ENCODE data around the gene PGAM4.
"Not testable (repeated sequence)": the region's sequence is repeated elsewhere in the genome, so short reads cannot be mapped to it uniquely, and the experiment has no call there.

The PGAM4 gene

GRCh38 chrX:77969538-77969937 lies at the start of gene PGAM4:
Gene PGAM4, minus strand, starts transcription at chrX:77969638. Its CDS starts 0 bp downstream, at chrX:77969638.
- DNase-seq (ENCODE audit: low spot score): no peak

DNA sequence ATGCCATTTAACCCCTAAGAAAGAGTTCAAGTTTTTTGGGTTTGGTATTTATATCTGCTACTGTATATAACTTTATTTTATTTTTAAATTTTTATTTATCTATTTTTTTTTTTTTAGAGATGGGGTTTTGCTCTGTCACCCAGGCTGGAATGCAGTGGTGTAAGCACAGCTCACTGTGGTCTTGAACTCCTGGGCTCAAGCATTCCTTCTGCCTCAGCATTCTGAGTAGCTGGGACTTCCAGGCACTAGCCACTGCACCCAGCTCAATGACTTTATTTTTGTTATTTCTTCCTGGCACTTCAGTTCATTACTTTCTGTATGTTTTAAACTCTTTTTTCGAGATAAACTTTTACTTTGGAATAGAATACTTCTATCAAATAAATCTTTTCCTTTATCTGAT lies 42.4 kb upstream of the PGAM4 start:
- no peak for DNase-seq (ENCODE audit: low spot score)

- DNase-seq (ENCODE audit: low spot score): no peak
These were observed 10.4 kb upstream of the PGAM4 start for GRCh38 chrX:77979870-77980269.

- DNase-seq (ENCODE audit: low spot score): no peak
These were observed 8.1 kb upstream of the PGAM4 start for GRCh38 chrX:77977518-77977917.

DNA sequence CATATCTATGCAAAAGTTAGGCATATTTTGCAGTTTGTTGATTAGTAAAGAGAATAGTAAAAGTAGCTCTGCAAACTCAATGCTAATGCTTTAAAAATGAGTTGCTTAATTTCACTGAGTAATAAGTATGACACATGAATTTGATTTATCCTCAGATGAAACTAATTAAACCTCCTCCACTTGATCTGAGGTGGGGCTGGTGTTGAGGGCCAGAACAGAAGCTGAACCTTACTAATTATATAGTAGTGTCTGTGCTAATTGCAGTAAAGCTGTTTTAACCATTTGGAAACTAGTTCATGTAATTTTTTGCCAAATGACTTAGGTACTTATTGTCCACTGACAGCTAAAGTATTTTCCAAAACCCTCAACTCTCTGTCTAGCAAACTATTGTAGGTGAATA lies 7.7 kb upstream of the PGAM4 start:
- DNase-seq (ENCODE audit: low spot score): no peak

GRCh38 chrX:77975755-77976154 lies 6.3 kb upstream of the PGAM4 start:
- no peak for DNase-seq (ENCODE audit: low spot score)

DNA sequence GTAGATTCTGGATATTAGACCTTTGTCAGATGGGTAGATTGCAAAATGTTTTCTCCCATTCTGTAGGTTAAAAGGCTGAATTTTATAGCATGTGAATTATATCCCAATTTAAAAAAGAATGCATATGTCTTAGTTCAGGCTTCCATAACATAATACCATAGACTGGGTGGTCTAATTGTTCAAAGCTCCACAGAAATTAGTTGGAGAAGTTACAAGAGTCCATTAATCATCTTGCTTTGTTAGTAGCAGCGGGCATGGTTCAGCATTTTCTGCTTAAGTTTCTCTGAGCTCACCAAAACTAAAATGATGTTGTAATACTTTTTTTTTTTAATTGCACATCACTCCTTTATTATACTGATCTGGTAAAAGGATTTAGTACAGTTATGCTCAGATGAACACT lies 1.8 kb downstream of the PGAM4 start:
- no peak for DNase-seq (ENCODE audit: low spot score)

DNA sequence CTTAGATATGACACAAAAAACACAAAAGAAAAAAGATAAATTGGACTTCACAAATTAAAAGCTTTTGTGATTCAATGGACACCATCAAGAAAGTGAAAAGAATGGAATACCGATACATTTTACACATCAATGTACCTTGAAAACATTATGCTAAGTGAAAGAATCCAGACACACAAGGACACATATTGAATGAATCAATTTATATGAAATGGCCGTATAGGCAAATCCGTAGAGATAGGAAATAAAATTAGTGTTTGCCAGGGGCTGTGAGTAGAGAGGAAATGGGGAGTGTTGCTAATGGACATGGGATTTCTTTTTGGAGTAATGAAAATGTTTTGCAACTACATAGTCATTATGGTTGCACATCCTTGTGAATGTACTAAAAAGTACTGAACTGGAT lies 3.1 kb downstream of the PGAM4 start:
- DNase-seq (ENCODE audit: low spot score): no peak

GRCh38 chrX:77962068-77962902 lies 7.2 kb downstream of the PGAM4 start:
- no peak for DNase-seq (ENCODE audit: low spot score)

DNA sequence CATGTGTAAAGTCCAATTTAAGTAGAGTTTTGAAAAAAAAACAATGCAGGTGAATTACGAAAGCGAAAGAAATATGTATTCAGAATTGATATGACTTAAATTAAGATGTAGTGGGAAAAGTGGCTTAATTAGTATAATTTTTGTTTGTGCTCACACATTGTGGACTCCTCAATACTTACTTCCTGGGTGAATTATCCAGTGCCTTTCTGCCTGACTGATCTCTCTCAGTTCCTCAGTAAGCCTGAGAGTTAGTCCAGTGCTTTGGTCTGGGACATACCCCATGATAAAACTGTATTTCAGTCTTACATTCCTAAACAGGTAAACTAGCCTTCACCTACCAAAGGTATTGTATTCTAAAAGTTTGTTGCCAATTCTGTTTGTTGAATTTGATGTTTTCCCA lies 8.4 kb downstream of the PGAM4 start:
- no peak for DNase-seq (ENCODE audit: low spot score)

- DNase-seq (ENCODE audit: low spot score): no peak
These were observed 8.9 kb downstream of the PGAM4 start for GRCh38 chrX:77960567-77960966.

- no peak for DNase-seq (ENCODE audit: low spot score)
These were observed 15.7 kb downstream of the PGAM4 start for GRCh38 chrX:77953708-77954107.

- no peak for DNase-seq (ENCODE audit: low spot score)
These were observed 16.1 kb downstream of the PGAM4 start for GRCh38 chrX:77953302-77953701.

DNA sequence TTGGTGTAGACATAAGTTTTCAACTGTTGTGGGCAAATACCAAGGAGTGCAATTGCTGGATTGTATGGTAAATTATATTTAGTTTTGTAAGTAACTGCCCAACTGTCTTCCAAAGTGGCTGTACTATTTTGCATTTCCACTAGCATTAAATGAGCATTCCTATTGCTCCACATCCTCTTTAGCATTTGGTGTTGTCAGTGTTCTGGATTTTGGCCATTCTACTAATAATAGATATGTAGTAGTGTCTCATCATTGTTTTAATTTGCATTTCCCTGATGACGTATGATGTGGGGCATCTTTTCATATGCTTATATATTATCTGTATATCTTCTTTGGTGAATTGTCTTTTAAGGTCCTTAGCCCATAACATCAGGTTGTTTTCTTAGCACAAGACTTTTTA lies 17.3 kb downstream of the PGAM4 start:
- DNase-seq (ENCODE audit: low spot score): no peak

GRCh38 chrX:77949840-77950239 lies 19.6 kb downstream of the PGAM4 start:
- no peak for DNase-seq (ENCODE audit: low spot score)

DNA sequence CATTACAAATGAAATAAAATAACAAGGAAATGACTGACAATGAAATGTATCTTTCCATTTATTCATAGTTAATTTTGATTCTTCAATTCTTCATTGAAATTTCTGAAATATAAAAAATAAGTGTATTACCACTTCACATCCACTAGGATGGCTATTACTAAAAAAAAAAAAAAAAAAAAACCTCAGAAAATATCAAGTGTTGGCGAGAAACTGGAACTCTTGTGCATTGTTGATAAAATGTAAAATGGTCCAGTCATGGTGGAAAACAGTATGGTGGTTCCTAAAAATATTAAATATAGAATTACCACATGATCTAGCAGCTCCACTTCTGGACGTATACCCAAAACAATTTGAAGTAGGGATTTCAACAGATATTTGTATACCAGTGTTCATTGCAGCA lies 22.9 kb downstream of the PGAM4 start:
- no peak for DNase-seq (ENCODE audit: low spot score)

DNA sequence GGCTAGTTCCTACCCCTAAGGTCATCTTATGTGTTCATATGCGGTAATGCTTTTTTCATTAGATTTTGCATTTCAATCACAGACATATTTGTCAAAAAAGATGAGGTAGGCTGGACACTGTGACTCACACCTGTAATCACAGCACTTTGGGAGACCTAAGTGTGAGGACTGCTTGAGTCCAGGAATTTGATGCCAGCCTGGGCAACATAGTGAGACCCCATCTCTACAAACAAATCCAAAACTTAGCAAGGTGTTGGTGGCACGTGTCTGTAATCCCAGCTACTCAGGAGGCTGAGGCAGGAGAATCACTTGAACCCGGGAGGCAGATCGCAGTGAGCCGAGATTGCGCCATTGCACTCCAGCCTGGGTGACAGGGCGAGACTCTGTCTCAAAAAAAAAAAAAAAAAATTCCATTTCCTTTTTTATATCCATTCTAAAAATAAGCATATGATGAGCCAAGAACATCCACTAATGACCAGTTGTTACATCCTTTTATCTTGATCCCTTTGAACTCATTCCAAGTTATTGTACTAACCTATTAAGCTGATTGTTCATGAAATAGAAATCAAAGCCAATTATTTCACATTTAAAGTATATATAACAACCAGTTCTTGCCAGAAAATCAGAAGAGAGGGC lies 23.4 kb downstream of the PGAM4 start:
- DNase-seq (ENCODE audit: low spot score): no peak

DNA sequence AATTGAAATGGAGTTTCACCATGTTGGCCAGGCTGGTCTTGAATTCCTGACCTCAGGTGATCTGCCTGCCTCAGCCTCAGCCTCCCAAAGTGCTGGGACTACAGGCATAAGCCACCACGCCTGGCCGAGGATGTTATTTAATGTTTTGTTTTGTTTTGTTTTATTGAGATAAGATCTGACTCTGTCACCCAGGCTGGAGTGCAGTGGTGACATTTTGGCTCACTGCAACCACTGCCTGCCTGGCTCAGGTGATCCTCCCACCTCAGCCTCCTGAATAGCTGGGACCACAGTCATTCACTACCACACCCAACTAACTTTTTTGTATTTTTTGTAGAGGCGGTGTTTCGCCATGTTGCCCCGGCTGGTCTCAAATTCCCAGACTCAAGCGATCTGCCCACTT lies 24.4 kb downstream of the PGAM4 start:
- DNase-seq (ENCODE audit: low spot score): not testable (repeated sequence)

DNA sequence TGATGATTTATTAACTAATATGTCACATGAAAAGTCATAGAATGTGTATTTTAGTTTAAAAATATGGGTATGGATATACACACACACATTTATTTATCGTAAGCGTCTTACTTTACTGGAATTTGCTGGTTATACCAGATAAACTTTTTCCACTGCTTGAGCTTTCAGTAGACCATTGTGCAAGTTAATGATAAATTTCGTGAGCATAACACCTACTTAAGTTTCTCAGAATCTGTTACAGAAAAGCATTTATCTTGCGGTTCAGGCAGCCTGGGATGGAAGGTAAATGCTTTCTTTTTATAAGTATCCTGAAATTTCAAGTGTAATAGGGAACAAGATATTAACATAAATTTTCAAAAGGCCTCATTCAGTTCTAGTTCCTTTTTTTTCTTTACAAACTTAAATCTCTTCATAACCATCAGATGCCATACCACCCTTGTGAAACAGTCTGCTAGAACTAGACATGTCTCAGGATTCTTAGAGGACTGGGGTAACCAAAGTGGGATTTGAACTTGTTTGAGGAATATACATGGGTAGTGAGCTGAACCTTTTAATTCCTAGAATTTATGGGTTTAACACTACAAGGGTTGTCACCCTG lies 31.3 kb downstream of the PGAM4 start:
- DNase-seq (ENCODE audit: low spot score): peak; percentile 75

- DNase-seq (ENCODE audit: low spot score): peak; percentile 52
These were observed 32.1 kb downstream of the PGAM4 start for GRCh38 chrX:77937291-77937690.

DNA sequence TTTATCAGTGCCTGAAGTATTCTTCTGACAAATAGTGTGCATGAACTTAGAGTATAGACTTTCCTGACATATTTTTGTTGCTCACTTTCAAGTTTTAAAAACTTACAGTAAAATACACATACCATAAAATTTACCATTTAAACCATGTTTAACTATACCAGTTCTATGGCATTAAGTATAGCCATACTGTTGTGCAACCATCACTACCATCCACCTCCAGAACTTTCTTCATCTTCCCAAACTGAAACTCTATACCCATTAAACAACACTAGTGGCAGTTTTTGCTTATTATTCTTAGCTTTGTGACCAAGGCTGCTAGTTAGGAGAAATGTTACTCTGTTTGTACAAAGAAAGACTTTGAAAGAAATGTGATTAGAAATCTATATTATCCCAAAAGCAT lies 33.1 kb downstream of the PGAM4 start:
- no peak for DNase-seq (ENCODE audit: low spot score)

DNA sequence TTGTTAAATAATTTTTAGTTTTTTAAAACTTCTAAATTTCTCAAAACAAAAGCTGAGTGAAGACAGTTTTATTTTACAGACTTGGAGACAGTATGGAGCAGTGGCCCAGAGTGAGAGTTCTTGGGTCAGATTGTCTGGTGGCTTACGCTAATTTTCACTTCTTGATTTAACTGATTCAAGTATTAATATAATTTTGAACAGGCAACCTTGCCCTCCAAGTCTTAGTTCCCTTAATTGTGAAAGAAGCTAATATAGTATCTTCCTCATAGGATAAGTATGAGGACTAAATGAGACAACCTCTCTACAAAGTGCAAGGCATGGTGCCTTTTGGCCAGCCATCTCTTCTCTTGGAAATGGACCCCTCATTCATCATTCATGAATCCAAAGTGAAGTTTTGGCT lies 33.6 kb downstream of the PGAM4 start:
- DNase-seq (ENCODE audit: low spot score): no peak

- DNase-seq (ENCODE audit: low spot score): no peak
These were observed 38.9 kb downstream of the PGAM4 start for GRCh38 chrX:77930581-77930980.
